ENCODE results near the gene POLR2E.
A peak's percentile ranks its signal among the peaks of the same experiment; 100 is the strongest.

POLR2E gene

DNA sequence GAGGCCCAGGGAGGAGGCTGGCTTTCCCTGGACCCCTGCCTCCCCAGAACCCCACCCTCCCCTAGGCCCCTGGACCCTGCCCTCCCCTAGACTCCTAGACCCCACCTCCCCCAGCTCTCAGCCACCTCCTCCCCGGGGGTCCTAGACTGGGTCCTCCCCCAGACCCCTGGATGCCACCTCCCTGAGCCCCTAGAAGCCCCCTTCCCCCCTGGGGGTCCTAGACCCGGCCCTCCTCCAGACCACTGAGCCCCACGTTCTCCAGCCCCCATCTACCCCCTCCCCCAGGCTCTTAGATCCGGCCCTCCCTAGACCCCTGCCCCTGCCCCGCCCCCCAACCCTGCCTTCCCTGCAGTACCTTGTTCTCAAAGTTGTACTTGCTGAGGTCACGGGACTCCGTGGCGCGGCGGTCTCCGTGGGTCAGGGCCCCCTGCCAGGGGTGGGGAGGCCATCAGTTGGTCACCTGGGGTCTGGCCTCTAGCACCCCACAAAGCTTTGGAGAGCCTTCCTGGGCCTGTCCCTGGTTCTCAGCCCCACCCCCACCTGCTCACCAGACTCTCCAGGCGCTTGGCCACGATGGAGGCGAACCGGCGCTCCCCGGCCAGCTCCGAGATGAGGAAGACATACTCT, 16.6 kb upstream of the POLR2E start:
- DNase-seq (ENCODE audit: low read depth, low spot score): no peak

DNA sequence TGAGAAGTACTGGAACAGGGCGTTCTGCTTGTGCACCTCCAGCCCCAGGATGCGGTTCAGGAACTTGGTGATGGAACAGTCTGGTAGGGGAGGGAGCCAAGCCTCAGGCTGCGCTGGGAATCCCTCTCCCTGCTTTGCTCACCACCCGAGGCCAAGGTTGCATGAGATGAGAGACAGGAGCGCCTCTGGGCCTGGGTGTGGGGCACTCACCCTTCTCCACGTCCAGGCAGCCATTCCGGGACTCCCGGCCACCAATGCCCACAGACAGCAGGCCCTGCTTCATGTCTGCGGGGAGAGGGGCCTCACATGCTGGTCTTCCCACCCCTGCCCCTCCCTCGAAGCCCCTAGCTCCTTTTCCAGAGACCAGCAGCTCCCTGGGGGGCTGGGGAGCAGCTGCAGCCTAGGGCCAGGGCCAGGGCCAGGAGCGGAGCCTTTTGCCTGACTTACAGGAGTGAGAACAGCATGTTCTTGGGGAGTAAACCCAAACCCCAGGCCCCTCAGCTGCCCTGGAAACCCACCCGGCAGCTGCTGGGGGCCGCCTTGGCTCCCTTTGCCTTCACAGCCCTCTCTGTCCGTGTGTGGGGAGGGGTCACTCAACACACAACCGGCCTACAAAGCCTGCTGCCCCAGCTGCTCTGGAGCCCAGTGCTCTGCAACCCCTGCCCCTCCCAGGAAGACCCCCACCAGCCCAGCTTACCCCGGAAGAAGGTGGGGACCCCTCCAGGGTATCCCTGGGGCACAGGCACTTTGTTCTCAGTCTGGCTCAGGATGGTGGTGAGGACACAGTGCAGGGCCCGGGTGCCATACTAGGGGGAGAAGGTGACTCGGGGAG, 15.8 kb upstream of the POLR2E start:
- no peak for DNase-seq (ENCODE audit: low read depth, low spot score)

- DNase-seq (ENCODE audit: low read depth, low spot score): no peak
Measured at GRCh38 chr19:1109697-1110671, 14.8 kb upstream of the POLR2E start.

DNA sequence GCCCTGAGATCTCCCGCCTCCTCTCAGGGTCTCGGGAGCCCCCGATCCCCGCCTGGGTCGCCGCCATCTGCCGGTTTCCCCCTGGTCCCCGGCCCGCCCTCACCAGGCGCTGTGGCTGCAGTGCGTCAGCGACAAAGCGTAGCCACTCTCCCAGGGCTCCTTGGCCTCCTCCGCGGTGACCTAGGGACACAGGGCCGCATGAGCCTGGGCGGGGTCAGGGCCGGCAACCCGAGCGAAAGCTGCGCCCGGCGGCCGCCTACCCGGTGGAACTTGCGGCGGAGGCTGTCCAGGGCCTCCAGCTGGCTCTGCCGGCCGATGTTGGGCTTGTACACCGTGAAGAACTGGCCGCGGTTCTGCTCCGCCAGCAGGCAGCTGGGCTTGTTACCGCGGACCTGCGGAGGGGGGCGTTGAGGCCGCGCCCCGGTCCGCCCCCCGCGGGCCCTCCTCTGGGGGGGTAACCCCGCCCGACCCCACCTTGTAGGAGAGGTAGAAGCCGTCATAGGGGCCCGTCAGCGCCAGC, 13.9 kb upstream of the POLR2E start:
- DNase-seq (ENCODE audit: low read depth, low spot score): peak; percentile 67

- DNase-seq (ENCODE audit: low read depth, low spot score): no peak
Measured at GRCh38 chr19:1108291-1109031, 13.3 kb upstream of the POLR2E start.

DNA sequence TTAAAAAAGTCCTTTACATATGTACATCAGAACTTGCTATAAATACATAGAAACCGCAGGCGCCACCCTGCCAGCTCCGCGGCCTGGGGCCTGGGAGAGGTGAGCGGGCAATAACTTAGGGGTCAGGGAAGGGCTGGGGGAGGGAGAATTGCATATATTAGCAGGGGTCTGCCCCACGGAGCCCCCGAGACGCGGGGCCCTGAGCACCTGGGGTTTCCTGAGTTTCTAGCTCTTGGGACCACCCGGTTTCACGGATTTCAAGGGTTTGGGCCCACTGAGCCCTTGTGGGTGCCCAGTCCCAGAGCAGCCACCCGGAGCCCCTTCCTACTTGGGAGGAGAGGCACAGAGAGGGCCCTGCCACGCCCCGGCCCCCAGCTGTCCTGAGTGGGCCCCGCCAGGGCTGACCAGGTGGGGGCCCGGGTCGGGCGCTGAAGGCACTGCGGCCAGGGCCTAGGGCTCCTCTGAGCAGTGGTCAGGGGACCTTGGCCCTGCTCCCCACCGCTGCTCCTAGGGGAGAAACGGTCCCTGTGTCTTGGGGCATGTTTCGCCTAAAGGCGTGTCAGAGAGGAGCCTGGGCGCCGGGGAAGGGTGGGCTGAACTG, 12.6 kb upstream of the POLR2E start:
- no peak for DNase-seq (ENCODE audit: low read depth, low spot score)

DNA sequence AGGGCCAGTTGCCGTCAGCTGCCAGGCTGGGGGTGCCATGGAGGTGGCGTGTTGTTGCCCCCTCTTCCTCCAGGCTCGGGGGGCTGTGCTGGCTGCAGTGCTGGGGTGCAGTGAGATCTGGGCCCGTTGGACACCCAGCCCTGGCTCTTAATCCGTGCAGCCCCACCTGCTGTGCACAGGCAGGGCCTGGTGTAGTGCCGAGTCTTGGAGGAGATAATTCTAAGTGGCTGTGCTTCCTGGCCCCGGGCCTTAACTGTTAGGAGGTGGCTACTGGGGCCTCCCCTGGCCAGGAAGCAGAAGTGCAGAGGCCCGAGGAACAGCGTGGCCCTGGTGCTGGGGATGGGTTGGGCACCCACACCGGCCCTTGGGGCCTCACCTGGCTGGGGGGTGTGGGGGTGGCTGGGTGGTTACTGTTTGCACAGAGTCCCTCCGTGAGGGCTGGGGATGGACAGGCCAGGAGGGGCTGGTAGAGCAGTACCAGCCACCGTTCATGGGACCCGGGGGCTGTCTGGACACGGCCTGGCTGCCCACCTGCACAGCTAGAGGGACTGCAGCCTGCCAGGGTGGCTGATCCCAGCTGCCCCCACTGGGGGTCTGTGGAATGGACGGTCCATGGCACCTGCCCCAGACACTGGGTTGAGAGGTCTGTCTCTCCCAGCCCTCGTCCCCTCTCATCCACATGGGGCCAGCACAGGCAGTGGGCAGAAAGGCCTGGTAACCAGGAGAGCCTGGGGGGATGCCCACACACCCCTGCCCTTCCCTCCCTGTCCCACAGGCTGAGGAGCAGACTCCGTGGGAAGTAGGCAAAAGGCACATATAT, 11.9 kb upstream of the POLR2E start:
- DNase-seq (ENCODE audit: low read depth, low spot score): peak; percentile 55

DNA sequence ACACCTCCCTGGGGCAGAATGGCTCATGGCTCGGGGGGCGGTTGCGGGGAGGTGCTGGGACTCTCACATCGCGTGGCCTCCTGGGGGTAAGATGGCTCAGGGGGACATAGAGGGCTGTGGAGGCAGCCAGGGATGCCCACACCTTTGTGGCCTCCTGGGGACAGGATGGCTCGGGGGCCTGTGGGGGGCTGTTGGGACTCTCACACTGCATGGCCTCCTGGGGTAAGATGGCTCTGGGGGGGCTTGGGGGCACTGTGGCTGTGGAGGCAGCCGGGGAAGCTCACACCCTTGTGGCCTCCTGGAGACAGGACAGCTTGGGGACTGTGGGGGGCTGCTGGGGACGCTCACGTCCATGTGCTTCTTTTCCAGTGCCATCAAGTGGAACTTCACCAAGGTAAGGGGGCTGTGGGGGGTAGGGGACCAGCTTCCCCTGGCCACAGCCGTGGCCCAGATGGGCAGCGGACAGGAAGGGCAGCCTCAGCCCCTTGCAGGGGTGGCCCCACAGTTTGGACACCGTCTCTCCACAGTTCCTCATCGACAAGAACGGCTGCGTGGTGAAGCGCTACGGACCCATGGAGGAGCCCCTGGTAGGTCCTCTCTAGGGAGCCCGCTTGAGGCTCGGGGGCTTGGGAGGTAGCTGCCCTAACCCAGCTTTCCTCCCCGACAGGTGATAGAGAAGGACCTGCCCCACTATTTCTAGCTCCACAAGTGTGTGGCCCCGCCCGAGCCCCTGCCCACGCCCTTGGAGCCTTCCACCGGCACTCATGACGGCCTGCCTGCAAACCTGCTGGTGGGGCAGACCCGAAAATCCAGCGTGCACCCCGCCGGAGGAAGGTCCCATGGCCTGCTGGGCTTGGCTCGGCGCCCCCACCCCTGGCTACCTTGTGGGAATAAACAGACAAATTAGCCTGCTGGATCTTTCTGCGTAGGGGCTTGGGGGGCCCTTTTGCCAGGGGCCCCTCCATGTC, 11.0 kb upstream of the POLR2E start:
- no peak for DNase-seq (ENCODE audit: low read depth, low spot score)

GRCh38 chr19:1105008-1105872, 10.1 kb upstream of the POLR2E start:
- DNase-seq (ENCODE audit: low read depth, low spot score): peak; percentile 73

GRCh38 chr19:1104311-1105007, 9.3 kb upstream of the POLR2E start:
- peak; percentile 60 for DNase-seq (ENCODE audit: low read depth, low spot score)

DNA sequence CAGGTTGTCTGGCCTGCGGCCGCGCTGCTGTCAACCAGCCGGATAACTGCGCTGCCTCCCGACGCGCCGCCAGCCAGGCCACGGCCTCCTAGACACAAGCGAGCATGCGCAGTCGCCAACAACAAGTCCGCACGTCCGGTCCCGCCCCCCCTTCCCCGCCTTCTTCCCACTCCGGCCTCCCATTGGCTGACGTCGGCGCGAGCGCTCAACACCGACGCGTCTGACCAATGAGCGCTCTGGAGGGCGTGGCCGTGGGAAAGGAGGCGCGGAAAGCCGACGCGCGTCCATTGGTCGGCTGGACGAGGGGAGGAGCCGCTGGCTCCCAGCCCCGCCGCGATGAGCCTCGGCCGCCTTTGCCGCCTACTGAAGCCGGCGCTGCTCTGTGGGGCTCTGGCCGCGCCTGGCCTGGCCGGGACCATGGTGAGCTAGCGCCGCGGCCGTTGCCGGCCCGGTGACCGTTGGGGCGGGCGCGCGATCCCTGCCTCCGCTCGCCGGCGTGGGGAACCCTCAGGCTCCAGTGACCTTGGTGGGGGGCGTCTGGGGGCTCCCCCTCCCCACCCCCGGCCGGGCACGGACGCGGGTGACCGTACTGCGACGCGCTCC, 8.6 kb upstream of the POLR2E start, which contains the start of gene GPX4:
GPX4 (plus strand) TSS at position 287 of the 603 bp plus-strand sequence; CDS start at position 337, 50 bp downstream.
- peak; percentile 99 for DNase-seq (ENCODE audit: low read depth, low spot score)

DNA sequence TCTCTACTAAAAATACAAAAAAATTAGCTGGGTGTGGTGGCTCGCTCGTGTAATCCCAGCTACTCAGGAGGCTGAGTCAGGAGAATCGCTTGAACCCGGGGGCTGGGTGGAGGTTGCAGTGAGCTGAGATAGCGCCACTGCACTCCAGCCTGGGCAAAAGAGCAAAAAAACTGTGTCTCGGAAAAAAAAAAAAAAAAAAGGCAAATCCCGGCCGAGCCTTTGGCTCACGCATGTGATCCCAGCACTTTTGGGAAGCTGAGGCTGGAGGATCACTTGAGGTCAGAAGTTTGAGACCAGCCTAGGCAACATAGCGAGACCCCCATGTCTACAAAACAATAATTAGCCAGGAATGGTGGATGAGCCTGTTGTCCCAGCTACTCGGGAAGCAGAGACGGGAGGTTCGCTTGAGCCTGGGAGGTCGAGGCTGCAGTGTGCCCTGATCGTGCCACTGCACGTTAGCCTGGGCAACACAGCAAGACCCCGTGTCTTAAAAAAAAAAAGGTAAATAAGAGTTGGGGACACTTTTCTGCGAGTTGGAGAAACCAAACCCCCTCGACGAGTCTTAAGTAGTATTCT, 8.0 kb upstream of the POLR2E start:
- no peak for DNase-seq (ENCODE audit: low read depth, low spot score)

DNA sequence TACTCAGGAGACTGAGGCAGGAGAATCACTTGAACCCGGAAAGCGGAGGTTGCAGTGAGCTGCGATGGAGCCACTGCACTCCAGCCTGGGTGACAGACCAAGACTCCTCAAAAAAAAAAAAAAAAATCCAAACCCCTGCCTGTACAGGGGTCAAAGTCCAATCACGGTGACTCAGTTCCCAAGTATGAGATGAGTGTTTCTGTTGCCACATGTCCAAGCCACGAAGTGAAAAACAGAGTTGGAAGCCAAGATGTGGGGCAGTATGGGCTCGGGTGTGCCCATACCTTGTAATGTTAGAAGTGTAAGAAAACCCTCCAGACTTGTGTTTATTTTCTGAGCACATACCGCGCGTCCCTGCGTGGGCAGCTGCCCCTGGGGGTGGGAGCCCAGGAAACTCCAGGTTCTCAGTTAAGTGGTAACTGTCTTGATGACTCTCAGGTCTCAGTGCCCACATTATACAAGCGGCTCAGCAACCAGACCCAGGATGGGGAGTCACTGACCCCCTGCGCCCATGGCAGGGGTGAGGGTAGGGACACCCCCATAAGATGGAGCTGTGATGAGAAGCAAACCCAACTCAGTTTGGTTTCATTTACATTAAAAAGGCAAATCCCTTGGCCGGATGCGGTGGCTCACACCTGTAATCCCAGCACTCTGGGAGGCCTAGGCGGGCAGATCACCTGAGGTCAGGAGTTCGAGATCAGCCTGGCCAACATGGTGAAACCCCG, 7.4 kb upstream of the POLR2E start:
- DNase-seq (ENCODE audit: low read depth, low spot score): peak; percentile 62

DNA sequence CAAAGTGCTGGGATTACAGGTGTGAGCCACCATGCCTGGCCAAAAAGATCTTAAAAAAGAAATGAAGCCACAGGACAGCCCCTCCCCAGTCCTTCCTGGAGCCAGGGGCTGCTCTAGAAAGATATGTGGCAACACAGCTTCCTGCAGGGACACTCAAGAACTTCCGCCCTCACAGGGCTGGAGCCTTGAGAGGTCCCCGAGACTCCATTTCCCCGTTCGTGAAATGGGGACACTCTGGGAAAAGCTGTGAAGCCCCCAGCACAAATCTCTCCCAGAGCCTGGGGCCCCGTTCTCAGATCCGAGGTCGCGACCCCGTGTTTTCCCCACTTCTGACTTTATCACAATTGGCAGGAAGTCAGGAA, 6.1 kb upstream of the POLR2E start:
- no peak for DNase-seq (ENCODE audit: low read depth, low spot score)

Measured in ELF-1 (cell line).